GM12892 (cell line): ENCODE measurements around the gene DYNLT1.

Experiments
- POLR2A ChIP-seq: IDR thresholded peaks from 2 replicates; pipeline ENCODE4 v1.6.1; 2011; ENCODE audit warnings: low read depth, low read length, control low read depth
- POLR2AphosphoS5 ChIP-seq: IDR thresholded peaks from 2 replicates; pipeline ENCODE4 v1.6.1; 2011; ENCODE audit warnings: low read depth, low read length, control low read depth
- TAF1 ChIP-seq: IDR thresholded peaks from 2 replicates; pipeline ENCODE4 v1.6.1; 2011; ENCODE audit warnings: low read depth, mild to moderate bottlenecking, control low read depth, low read length, borderline replicate concordance

GRCh38 chr6:158674342-158675131, 30.0 kb upstream of the DYNLT1 start:
- TF ChIP-seq POLR2A, result no peak
- no peak for TF ChIP-seq POLR2AphosphoS5
- no peak for TF ChIP-seq TAF1
